Ishikawa (cell line): ENCODE measurements around the gene KRT80.

ENCODE experiments used
- CEBPB ChIP-seq: IDR thresholded peaks from 2 replicates; pipeline ENCODE4 v1.6.1; 2012
- EGR1 ChIP-seq: IDR thresholded peaks from 2 replicates; pipeline ENCODE4 v1.6.1; 2012
- EP300 ChIP-seq: IDR thresholded peaks from 2 replicates; pipeline ENCODE4 v1.6.1; 2012; ENCODE audit warnings: borderline replicate concordance
- MAX ChIP-seq: IDR thresholded peaks from 2 replicates; pipeline ENCODE4 v1.6.1; 2012
- TCF12 ChIP-seq: IDR thresholded peaks from 2 replicates; pipeline ENCODE4 v1.6.1; 2012; ENCODE audit warnings: low read depth

- no peak for TF ChIP-seq EP300
- TF ChIP-seq CEBPB = no peak
- TF ChIP-seq TCF12 = no peak
- no peak for TF ChIP-seq MAX
- no peak for TF ChIP-seq EGR1
Observed at GRCh38 chr12:52182384-52182783, 9.4 kb downstream of the KRT80 start.
